ENCODE data around the gene RBM19.
"Not testable (repeated sequence)": the region's sequence is repeated elsewhere in the genome, so short reads cannot be mapped to it uniquely, and the experiment has no call there.

The RBM19 gene

GRCh38 chr12:113818833-113819232 is 147.3 kb downstream of the RBM19 start:
- WGBS (ENCODE audit: insufficient coverage): 100% methylated on average over 7 of the region's 10 CpGs
- no peak for DNase-seq
- ChIA-PET CTCF (no interaction called here), POLR2A (no interaction called here)
- Histone ChIP-seq H3K27ac (ENCODE audit: insufficient read depth in 1 of 2, low read depth in 1 of 2, low read length in 2 of 2, poor library complexity in 1 of 2, severe bottlenecking in 2 of 2) (no peak overlapping the region), H3K4me3 (ENCODE audit: control insufficient read depth in 1 of 7, extremely low read depth in 1 of 7, insufficient read depth in 4 of 7, low read depth in 2 of 7, low read length in 6 of 7) (no peak overlapping the region), H3K36me3 (ENCODE audit: control insufficient read depth in 4 of 4, insufficient read depth in 4 of 4, low read length in 3 of 4) (peaks cover 0 to 22% (median 10%) of the 10 kb centered on the region in 4 experiments), H3K4me1 (ENCODE audit: control extremely low read depth in 1 of 4, control insufficient read depth in 4 of 4, insufficient read depth in 4 of 4, low read length in 3 of 4) (no peaks in the 10 kb centered on the region), H3K9me3 (ENCODE audit: control extremely low read depth in 1 of 5, control insufficient read depth in 4 of 5, insufficient read depth in 2 of 5, low read depth in 1 of 5, low read length in 4 of 5) (no peaks in the 10 kb centered on the region), H3K27me3 (replicated peaks in 2 of 5; ENCODE audit: control insufficient read depth in 4 of 5, insufficient read depth in 5 of 5, low read length in 4 of 5) (no peaks in the 10 kb centered on the region)

GRCh38 chr12:113818283-113818682 is 147.8 kb downstream of the RBM19 start:
- POLR2A ChIA-PET: no interaction called here

GRCh38 chr12:113816866-113817265 is 149.3 kb downstream of the RBM19 start:
- DNase-seq: no peak
- no peak overlapping the region for H3K27ac ChIP-seq (ENCODE audit: insufficient read depth in 1 of 2, low read depth in 1 of 2, low read length in 2 of 2, poor library complexity in 1 of 2, severe bottlenecking in 2 of 2)
- peaks cover 0 to 21% (median 6%) of the 10 kb centered on the region in 4 experiments for H3K36me3 ChIP-seq (ENCODE audit: control insufficient read depth in 4 of 4, insufficient read depth in 4 of 4, low read length in 3 of 4)
- H3K4me3 ChIP-seq (ENCODE audit: control insufficient read depth in 1 of 7, extremely low read depth in 1 of 7, insufficient read depth in 4 of 7, low read depth in 2 of 7, low read length in 6 of 7): no peak overlapping the region
- peaks cover 0 to under 1% (median 0%) of the 10 kb centered on the region in 5 experiments for H3K9me3 ChIP-seq (ENCODE audit: control extremely low read depth in 1 of 5, control insufficient read depth in 4 of 5, insufficient read depth in 2 of 5, low read depth in 1 of 5, low read length in 4 of 5)
- WGBS (ENCODE audit: insufficient coverage): 97% methylated on average over 16 of the region's 16 CpGs
- H3K27me3 ChIP-seq (replicated peaks in 2 of 5; ENCODE audit: control insufficient read depth in 4 of 5, insufficient read depth in 5 of 5, low read length in 4 of 5): no peaks in the 10 kb centered on the region
- H3K4me1 ChIP-seq (ENCODE audit: control extremely low read depth in 1 of 4, control insufficient read depth in 4 of 4, insufficient read depth in 4 of 4, low read length in 3 of 4): no peaks in the 10 kb centered on the region
- ChIA-PET CTCF (no interaction called here), POLR2A (no interaction called here)

More at GRCh38 chr12:113818283-113818682, 147.8 kb downstream of the RBM19 start:
- no peaks in the 10 kb centered on the region for H3K4me1 ChIP-seq (ENCODE audit: control extremely low read depth in 1 of 4, control insufficient read depth in 4 of 4, insufficient read depth in 4 of 4, low read length in 3 of 4)
- no peaks in the 10 kb centered on the region for H3K9me3 ChIP-seq (ENCODE audit: control extremely low read depth in 1 of 5, control insufficient read depth in 4 of 5, insufficient read depth in 2 of 5, low read depth in 1 of 5, low read length in 4 of 5)
- peaks cover 0 to 20% (median 10%) of the 10 kb centered on the region in 4 experiments for H3K36me3 ChIP-seq (ENCODE audit: control insufficient read depth in 4 of 4, insufficient read depth in 4 of 4, low read length in 3 of 4)
- WGBS (ENCODE audit: insufficient coverage): 98% methylated on average over 4 of the region's 4 CpGs
- H3K27me3 ChIP-seq (replicated peaks in 2 of 5; ENCODE audit: control insufficient read depth in 4 of 5, insufficient read depth in 5 of 5, low read length in 4 of 5): no peaks in the 10 kb centered on the region
- H3K4me3 ChIP-seq (ENCODE audit: control insufficient read depth in 1 of 7, extremely low read depth in 1 of 7, insufficient read depth in 4 of 7, low read depth in 2 of 7, low read length in 6 of 7): no peak overlapping the region
- CTCF ChIA-PET: interaction anchor here (0.8 kb wide), 1 partner anchor 26 kb away, joined by 3 read pairs; no protein-coding TSS in a partner anchor
- no peak overlapping the region for H3K27ac ChIP-seq (ENCODE audit: insufficient read depth in 1 of 2, low read depth in 1 of 2, low read length in 2 of 2, poor library complexity in 1 of 2, severe bottlenecking in 2 of 2)
- no peak for DNase-seq

GRCh38 chr12:113815031-113815430 is 151.1 kb downstream of the RBM19 start:
- Histone ChIP-seq H3K9me3 (ENCODE audit: control extremely low read depth in 1 of 5, control insufficient read depth in 4 of 5, insufficient read depth in 2 of 5, low read depth in 1 of 5, low read length in 4 of 5) (peaks cover 0 to 8% (median 5%) of the 10 kb centered on the region in 5 experiments), H3K36me3 (ENCODE audit: control insufficient read depth in 4 of 4, insufficient read depth in 4 of 4, low read length in 3 of 4) (peaks cover 0 to 15% (median 3%) of the 10 kb centered on the region in 4 experiments), H3K4me1 (ENCODE audit: control extremely low read depth in 1 of 4, control insufficient read depth in 4 of 4, insufficient read depth in 4 of 4, low read length in 3 of 4) (no peaks in the 10 kb centered on the region), H3K4me3 (ENCODE audit: control insufficient read depth in 1 of 7, extremely low read depth in 1 of 7, insufficient read depth in 4 of 7, low read depth in 2 of 7, low read length in 6 of 7) (no peak overlapping the region), H3K27ac (ENCODE audit: insufficient read depth in 1 of 2, low read depth in 1 of 2, low read length in 2 of 2, poor library complexity in 1 of 2, severe bottlenecking in 2 of 2) (no peak overlapping the region), H3K27me3 (replicated peaks in 2 of 5; ENCODE audit: control insufficient read depth in 4 of 5, insufficient read depth in 5 of 5, low read length in 4 of 5) (no peaks in the 10 kb centered on the region)
- POLR2A ChIA-PET: no interaction called here
- WGBS (ENCODE audit: insufficient coverage): 77% methylated on average over 5 of the region's 5 CpGs
- DNase-seq: no peak
- CTCF ChIA-PET: no interaction called here

GRCh38 chr12:113813229-113813541 is 152.9 kb downstream of the RBM19 start:
- Histone ChIP-seq H3K27ac (ENCODE audit: insufficient read depth in 1 of 2, low read depth in 1 of 2, low read length in 2 of 2, poor library complexity in 1 of 2, severe bottlenecking in 2 of 2) (no peak overlapping the region), H3K36me3 (ENCODE audit: control insufficient read depth in 4 of 4, insufficient read depth in 4 of 4, low read length in 3 of 4) (peaks cover 0 to 15% (median 3%) of the 10 kb centered on the region in 4 experiments), H3K4me3 (ENCODE audit: control insufficient read depth in 1 of 7, extremely low read depth in 1 of 7, insufficient read depth in 4 of 7, low read depth in 2 of 7, low read length in 6 of 7) (no peak overlapping the region), H3K4me1 (ENCODE audit: control extremely low read depth in 1 of 4, control insufficient read depth in 4 of 4, insufficient read depth in 4 of 4, low read length in 3 of 4) (no peaks in the 10 kb centered on the region), H3K27me3 (replicated peaks in 2 of 5; ENCODE audit: control insufficient read depth in 4 of 5, insufficient read depth in 5 of 5, low read length in 4 of 5) (no peaks in the 10 kb centered on the region), H3K9me3 (ENCODE audit: control extremely low read depth in 1 of 5, control insufficient read depth in 4 of 5, insufficient read depth in 2 of 5, low read depth in 1 of 5, low read length in 4 of 5) (peaks cover 0 to 8% (median 5%) of the 10 kb centered on the region in 5 experiments)
- CTCF ChIA-PET: no interaction called here
- WGBS (ENCODE audit: insufficient coverage): no CpG with 5 or more reads among the region's 6 CpGs
- POLR2A ChIA-PET: no interaction called here
- no peak for DNase-seq

- H3K27me3 ChIP-seq (replicated peaks in 2 of 5; ENCODE audit: control insufficient read depth in 4 of 5, insufficient read depth in 5 of 5, low read length in 4 of 5): no peaks in the 10 kb centered on the region
- ChIA-PET POLR2A (no interaction called here), CTCF (no interaction called here)
- WGBS (ENCODE audit: insufficient coverage): 95% methylated on average over 13 of the region's 16 CpGs
- H3K4me1 ChIP-seq (ENCODE audit: control extremely low read depth in 1 of 4, control insufficient read depth in 4 of 4, insufficient read depth in 4 of 4, low read length in 3 of 4): no peaks in the 10 kb centered on the region
- peaks cover 0 to 16% (median 3%) of the 10 kb centered on the region in 4 experiments for H3K36me3 ChIP-seq (ENCODE audit: control insufficient read depth in 4 of 4, insufficient read depth in 4 of 4, low read length in 3 of 4)
- DNase-seq: no peak
- peaks cover 0 to 8% (median 5%) of the 10 kb centered on the region in 5 experiments for H3K9me3 ChIP-seq (ENCODE audit: control extremely low read depth in 1 of 5, control insufficient read depth in 4 of 5, insufficient read depth in 2 of 5, low read depth in 1 of 5, low read length in 4 of 5)
- H3K27ac ChIP-seq (ENCODE audit: insufficient read depth in 1 of 2, low read depth in 1 of 2, low read length in 2 of 2, poor library complexity in 1 of 2, severe bottlenecking in 2 of 2): no peak overlapping the region
- no peak overlapping the region for H3K4me3 ChIP-seq (ENCODE audit: control insufficient read depth in 1 of 7, extremely low read depth in 1 of 7, insufficient read depth in 4 of 7, low read depth in 2 of 7, low read length in 6 of 7)
These were observed 153.5 kb downstream of the RBM19 start for GRCh38 chr12:113812411-113813228.

GRCh38 chr12:113809462-113810220 is 156.5 kb downstream of the RBM19 start:
- 97% methylated on average over 16 of the region's 17 CpGs for WGBS (ENCODE audit: insufficient coverage)

More at GRCh38 chr12:113809462-113810220, 156.5 kb downstream of the RBM19 start:
- H3K27me3 ChIP-seq (replicated peaks in 2 of 5; ENCODE audit: control insufficient read depth in 4 of 5, insufficient read depth in 5 of 5, low read length in 4 of 5); H3K27ac ChIP-seq (ENCODE audit: insufficient read depth in 1 of 2, low read depth in 1 of 2, low read length in 2 of 2, poor library complexity in 1 of 2, severe bottlenecking in 2 of 2); H3K4me1 ChIP-seq (ENCODE audit: control extremely low read depth in 1 of 4, control insufficient read depth in 4 of 4, insufficient read depth in 4 of 4, low read length in 3 of 4); POLR2A ChIA-PET; H3K4me3 ChIP-seq (ENCODE audit: control insufficient read depth in 1 of 7, extremely low read depth in 1 of 7, insufficient read depth in 4 of 7, low read depth in 2 of 7, low read length in 6 of 7); CTCF ChIA-PET; DNase-seq: not testable (repeated sequence)
- peaks cover 0 to 13% (median 0%) of the 10 kb centered on the region in 4 experiments for H3K36me3 ChIP-seq (ENCODE audit: control insufficient read depth in 4 of 4, insufficient read depth in 4 of 4, low read length in 3 of 4)
- H3K9me3 ChIP-seq (ENCODE audit: control extremely low read depth in 1 of 5, control insufficient read depth in 4 of 5, insufficient read depth in 2 of 5, low read depth in 1 of 5, low read length in 4 of 5): peaks cover 0 to 18% (median 7%) of the 10 kb centered on the region in 5 experiments

All from common myeloid progenitor, CD34-positive (primary cell).